Posterior cingulate gyrus (tissue), 11 donors: ENCODE results near the gene PGBD2.
"Not testable (repeated sequence)": the region's sequence is repeated elsewhere in the genome, so short reads cannot be mapped to it uniquely, and the experiment has no call there.

Experiments used
- DNase-seq, 10 donors: peaks; one replicate each; pipeline versions ENCODE4 v3.0.0 to v3.0.0-alpha.2; 2020 to 2021; ENCODE audit warnings: mixed read lengths in 3 of 10
- intact Hi-C: fragments of 100-400 bp; cut with DNase I; formaldehyde crosslinking; loops from one replicate; pipeline ENCODE4 v1.15.1; 2023

Gene PGBD2

GRCh38 chr1:248924696-248925532, 18.9 kb downstream of the PGBD2 start:
- intact Hi-C loops, result no loop called here
- peak in 6 of 10 donors; percentile 25 to 91 (median 43) for DNase-seq

GRCh38 chr1:248925859-248926258, 19.8 kb downstream of the PGBD2 start:
- intact Hi-C loops, result not testable (repeated sequence)
- peak in 1 of 10 donors; percentile 52 for DNase-seq

- DNase-seq, result peak in 1 of 10 donors; percentile 59
- intact Hi-C loops, result no loop called here
Observed at GRCh38 chr1:248926401-248927182, 20.6 kb downstream of the PGBD2 start.

GRCh38 chr1:248927283-248927682, 21.2 kb downstream of the PGBD2 start:
- intact Hi-C loops, DNase-seq: not testable (repeated sequence)

- DNase-seq, intact Hi-C loops: not testable (repeated sequence)
Observed at GRCh38 chr1:248928122-248928521, 22.1 kb downstream of the PGBD2 start.

GRCh38 chr1:248930037-248930436, 24.0 kb downstream of the PGBD2 start:
- intact Hi-C loops, result not testable (repeated sequence)

GRCh38 chr1:248938173-248938809, 32.3 kb downstream of the PGBD2 start:
- intact Hi-C loops, DNase-seq: not testable (repeated sequence)

More at GRCh38 chr1:248930037-248930436, 24.0 kb downstream of the PGBD2 start:
- not testable (repeated sequence) for DNase-seq

GRCh38 chr1:248944134-248944999, 38.3 kb downstream of the PGBD2 start:
- intact Hi-C loops, result not testable (repeated sequence)
- peak in 2 of 10 donors; percentile 75 to 93 for DNase-seq

- peak in 1 of 10 donors; percentile 88 for DNase-seq
- intact Hi-C loops, result not testable (repeated sequence)
Observed at GRCh38 chr1:248945000-248945423, 39.0 kb downstream of the PGBD2 start.

- peak in 2 of 10 donors; percentile 78 to 81 for DNase-seq
- intact Hi-C loops, result not testable (repeated sequence)
Observed at GRCh38 chr1:248945453-248945852, 39.4 kb downstream of the PGBD2 start.

- DNase-seq, intact Hi-C loops: not testable (repeated sequence)
Observed at GRCh38 chr1:248945856-248946416, 39.9 kb downstream of the PGBD2 start.
